Neutrophil (primary cell): ENCODE measurements around the gene MRPS17.

ENCODE experiments used
- H3K27ac ChIP-seq: fragments of 200-600 bp; sonication (generic); 2 replicates; pipeline ENCODE4 v1.5.1; 2016; ENCODE audit warnings: mild to moderate bottlenecking, moderate library complexity
- H3K27me3 ChIP-seq: fragments of 200-600 bp; sonication (generic); 2 replicates; pipeline ENCODE4 v1.6.0; 2016; ENCODE audit warnings: mild to moderate bottlenecking
- H3K36me3 ChIP-seq: fragments of 200-600 bp; sonication (generic); 2 replicates; pipeline ENCODE4 v1.5.1; 2017
- H3K4me1 ChIP-seq, 2 experiments: fragments of 200-600 bp in 1 of 2; sonication (generic) in 1 of 2; 1 replicate in 1 of 2; 2 replicates in 1 of 2; pipeline versions ENCODE4 v1.5.1 to v1.6.1; 2013 to 2016; ENCODE audit warnings: low read depth in 1 of 2, low read length in 1 of 2, mild to moderate bottlenecking in 1 of 2, moderate library complexity in 1 of 2; ENCODE audit not compliant: control insufficient read depth in 1 of 2, insufficient read depth in 1 of 2
- H3K4me3 ChIP-seq, 2 experiments: fragments of 200-600 bp in 1 of 2; sonication (generic) in 1 of 2; 1 replicate in 1 of 2; 2 replicates in 1 of 2; pipeline ENCODE4 v1.5.1; 2013 to 2016; ENCODE audit warnings: low read depth in 1 of 2, low read length in 1 of 2, mild to moderate bottlenecking in 1 of 2, moderate library complexity in 1 of 2
- H3K9me3 ChIP-seq: fragments of 200-600 bp; sonication (generic); 2 replicates; pipeline ENCODE4 v1.5.1; 2016
- CTCF ChIP-seq: fragments of 200-600 bp; sonication (generic); IDR thresholded peaks from 2 replicates; pipeline ENCODE4 v1.5.1; 2016; ENCODE audit warnings: antibody characterized with exemption

Gene MRPS17

GRCh38 chr7:55951637-55952351 is at the start of gene MRPS17:
MRPS17 (plus strand) TSS chr7:55951877; CDS start chr7:55953196, 1,319 bp downstream.
- peaks cover 9 to 12% of the 10 kb centered on the region in 2 experiments for H3K4me1 ChIP-seq
- H3K27me3 ChIP-seq = no peaks in the 10 kb centered on the region
- H3K4me3 ChIP-seq = peak within 1 kb of the TSS; percentile 72 to 82
- no peak for TF ChIP-seq CTCF
- peak within 1 kb of the TSS; percentile 70 for H3K27ac ChIP-seq
- H3K36me3 ChIP-seq = no peaks in the 10 kb centered on the region
- no peaks in the 10 kb centered on the region for H3K9me3 ChIP-seq

GRCh38 chr7:55903985-55904759 is 47.5 kb upstream of the MRPS17 start:
- no peaks in the 10 kb centered on the region for H3K4me1 ChIP-seq
- no peaks in the 10 kb centered on the region for H3K36me3 ChIP-seq
- H3K4me3 ChIP-seq = no peak overlapping the region
- H3K27me3 ChIP-seq = no peaks in the 10 kb centered on the region
- H3K27ac ChIP-seq = no peak overlapping the region
- TF ChIP-seq CTCF = no peak
- no peaks in the 10 kb centered on the region for H3K9me3 ChIP-seq

GRCh38 chr7:55912748-55913158 is 38.9 kb upstream of the MRPS17 start:
- Histone ChIP-seq H3K27me3 (no peaks in the 10 kb centered on the region), H3K9me3 (no peaks in the 10 kb centered on the region), H3K36me3 (peaks cover 8% of the 10 kb centered on the region), H3K4me3 (no peak overlapping the region), H3K4me1 (no peaks in the 10 kb centered on the region), H3K27ac (no peak overlapping the region)
- TF ChIP-seq CTCF = no peak

GRCh38 chr7:55917771-55918170 is 33.9 kb upstream of the MRPS17 start:
- Histone ChIP-seq H3K27me3 (no peaks in the 10 kb centered on the region), H3K27ac (no peak overlapping the region), H3K36me3 (no peaks in the 10 kb centered on the region), H3K4me1 (no peaks in the 10 kb centered on the region), H3K9me3 (no peaks in the 10 kb centered on the region), H3K4me3 (no peak overlapping the region)
- TF ChIP-seq CTCF = no peak

GRCh38 chr7:55928006-55928767 is 23.5 kb upstream of the MRPS17 start:
- Histone ChIP-seq H3K27ac (no peak overlapping the region), H3K36me3 (no peaks in the 10 kb centered on the region), H3K9me3 (no peaks in the 10 kb centered on the region), H3K4me3 (no peak overlapping the region), H3K27me3 (no peaks in the 10 kb centered on the region), H3K4me1 (no peaks in the 10 kb centered on the region)
- no peak for TF ChIP-seq CTCF
